Measurements from ENCODE around the gene ARL14EPL. TPM values are rescaled to one million over a fixed set of nuclear protein-coding genes. Genes with fewer than 3 reads are reported as not detected.
"Not testable (repeated sequence)": the region's sequence is repeated elsewhere in the genome, so short reads cannot be mapped to it uniquely, and the experiment has no call there.

ARL14EPL gene
- total RNA-seq, 6 experiments from 2014 or later: not detected

DNA sequence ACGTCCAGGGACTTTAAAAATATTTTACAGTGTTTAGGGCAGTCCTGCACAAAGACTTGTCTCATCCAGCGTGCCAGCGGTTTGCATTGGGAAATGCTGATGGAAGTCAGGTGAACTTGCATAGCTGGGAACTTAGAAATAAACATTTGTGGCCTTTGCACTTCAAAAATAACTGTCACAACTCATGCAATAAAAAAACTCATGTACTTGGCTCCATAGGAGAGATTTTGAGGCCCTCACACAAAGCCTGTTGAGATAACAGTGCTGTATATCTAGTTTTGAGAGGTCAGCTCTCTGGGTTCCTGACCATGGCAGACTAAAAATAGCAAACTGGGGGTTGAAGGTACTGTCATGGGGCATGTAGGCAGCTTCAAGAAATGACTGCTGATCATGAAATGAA lies 58.0 kb downstream of the ARL14EPL start:
- ATAC-seq: peak in 2 of 4 donors; percentile 41 to 44
- Histone ChIP-seq H3K27me3 (no peaks in the 10 kb centered on the region), H3K4me3 (no peak overlapping the region), H3K36me3 (peaks cover 0 to 36% (median 3%) of the 10 kb centered on the region in 4 donors), H3K27ac (no peak overlapping the region), H3K9me3 (no peaks in the 10 kb centered on the region), H3K4me1 (peaks cover 0 to 6% (median 2%) of the 10 kb centered on the region in 4 donors)
- TF ChIP-seq POLR2A (IDR thresholded peaks at IDR 0.05): no peak
- TF ChIP-seq, protein P1, sequence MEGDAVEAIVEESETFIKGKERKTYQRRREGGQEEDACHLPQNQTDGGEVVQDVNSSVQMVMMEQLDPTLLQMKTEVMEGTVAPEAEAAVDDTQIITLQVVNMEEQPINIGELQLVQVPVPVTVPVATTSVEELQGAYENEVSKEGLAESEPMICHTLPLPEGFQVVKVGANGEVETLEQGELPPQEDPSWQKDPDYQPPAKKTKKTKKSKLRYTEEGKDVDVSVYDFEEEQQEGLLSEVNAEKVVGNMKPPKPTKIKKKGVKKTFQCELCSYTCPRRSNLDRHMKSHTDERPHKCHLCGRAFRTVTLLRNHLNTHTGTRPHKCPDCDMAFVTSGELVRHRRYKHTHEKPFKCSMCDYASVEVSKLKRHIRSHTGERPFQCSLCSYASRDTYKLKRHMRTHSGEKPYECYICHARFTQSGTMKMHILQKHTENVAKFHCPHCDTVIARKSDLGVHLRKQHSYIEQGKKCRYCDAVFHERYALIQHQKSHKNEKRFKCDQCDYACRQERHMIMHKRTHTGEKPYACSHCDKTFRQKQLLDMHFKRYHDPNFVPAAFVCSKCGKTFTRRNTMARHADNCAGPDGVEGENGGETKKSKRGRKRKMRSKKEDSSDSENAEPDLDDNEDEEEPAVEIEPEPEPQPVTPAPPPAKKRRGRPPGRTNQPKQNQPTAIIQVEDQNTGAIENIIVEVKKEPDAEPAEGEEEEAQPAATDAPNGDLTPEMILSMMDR (IDR thresholded peaks at IDR 0.05): no peak
- no peak for DNase-seq
- 47% methylated on average over 3 of the region's 3 CpGs for WGBS (ENCODE audit: insufficient coverage, low coverage, low lambda C conversion rate, missing lambda C conversion rate)
- intact Hi-C loops (cut with DNase I): no loop called here

GRCh38 chr5:116091416-116091815 lies 59.1 kb downstream of the ARL14EPL start:
- no peak for ATAC-seq
- TF ChIP-seq, protein P1 (IDR thresholded peaks at IDR 0.05): no peak
- no peak for TF ChIP-seq POLR2A (IDR thresholded peaks at IDR 0.05)
- WGBS (ENCODE audit: insufficient coverage, low coverage, low lambda C conversion rate, missing lambda C conversion rate): 20% methylated on average over 1 of the region's 1 CpG
- Histone ChIP-seq H3K4me1 (peaks cover 0 to 4% (median 0%) of the 10 kb centered on the region in 4 donors), H3K9me3 (no peaks in the 10 kb centered on the region), H3K27ac (no peak overlapping the region), H3K27me3 (no peaks in the 10 kb centered on the region), H3K36me3 (peaks cover 0 to 40% (median 3%) of the 10 kb centered on the region in 4 donors), H3K4me3 (no peak overlapping the region)
- no peak for DNase-seq
- intact Hi-C loops (cut with DNase I): no loop called here

DNA sequence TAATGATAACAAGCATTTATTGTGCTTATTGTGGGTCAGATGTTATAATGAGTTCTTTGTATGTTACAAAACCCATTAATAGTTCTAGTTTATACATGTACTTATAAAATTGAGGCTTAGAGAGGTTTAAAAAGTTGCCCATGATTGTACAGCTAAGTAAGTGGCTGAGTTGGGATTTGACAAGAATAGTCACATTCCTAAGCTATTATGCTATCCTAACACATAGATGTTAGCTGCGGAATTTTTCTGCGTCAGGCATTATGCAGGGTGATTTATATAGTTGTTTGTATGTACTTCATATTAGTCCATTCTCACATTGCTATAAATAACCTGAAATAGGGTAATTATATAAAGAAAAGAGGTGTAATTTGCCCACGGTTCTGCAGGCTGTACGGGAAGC lies 65.0 kb downstream of the ARL14EPL start:
- WGBS (ENCODE audit: insufficient coverage, low coverage, low lambda C conversion rate, missing lambda C conversion rate): 96% methylated on average over 4 of the region's 4 CpGs

GRCh38 chr5:116098998-116099397 lies 66.7 kb downstream of the ARL14EPL start:
- DNase-seq (no peak), ATAC-seq (no peak)
- Histone ChIP-seq H3K9me3 (no peaks in the 10 kb centered on the region), H3K27me3 (no peaks in the 10 kb centered on the region), H3K4me3 (no peak overlapping the region), H3K4me1 (no peaks in the 10 kb centered on the region), H3K36me3 (peaks cover 0 to 17% (median 0%) of the 10 kb centered on the region in 4 donors), H3K27ac (no peak overlapping the region)
- intact Hi-C loops (cut with DNase I): no loop called here
- WGBS (ENCODE audit: insufficient coverage, low coverage, low lambda C conversion rate, missing lambda C conversion rate): 92% methylated on average over 2 of the region's 2 CpGs
- TF ChIP-seq POLR2A (IDR thresholded peaks at IDR 0.05): no peak
- TF ChIP-seq, protein P1 (IDR thresholded peaks at IDR 0.05): no peak

More for the DNA sequence above, 65.0 kb downstream of the ARL14EPL start:
- Histone ChIP-seq H3K4me3 (no peak overlapping the region), H3K9me3 (no peaks in the 10 kb centered on the region), H3K27ac (no peak overlapping the region), H3K27me3 (no peaks in the 10 kb centered on the region), H3K36me3 (peaks cover 0 to 34% (median 3%) of the 10 kb centered on the region in 4 donors), H3K4me1 (no peaks in the 10 kb centered on the region)
- intact Hi-C loops (cut with DNase I): no loop called here
- TF ChIP-seq POLR2A (IDR thresholded peaks at IDR 0.05): no peak
- TF ChIP-seq, protein P1 (IDR thresholded peaks at IDR 0.05): no peak
- no peak for ATAC-seq
- no peak for DNase-seq

DNA sequence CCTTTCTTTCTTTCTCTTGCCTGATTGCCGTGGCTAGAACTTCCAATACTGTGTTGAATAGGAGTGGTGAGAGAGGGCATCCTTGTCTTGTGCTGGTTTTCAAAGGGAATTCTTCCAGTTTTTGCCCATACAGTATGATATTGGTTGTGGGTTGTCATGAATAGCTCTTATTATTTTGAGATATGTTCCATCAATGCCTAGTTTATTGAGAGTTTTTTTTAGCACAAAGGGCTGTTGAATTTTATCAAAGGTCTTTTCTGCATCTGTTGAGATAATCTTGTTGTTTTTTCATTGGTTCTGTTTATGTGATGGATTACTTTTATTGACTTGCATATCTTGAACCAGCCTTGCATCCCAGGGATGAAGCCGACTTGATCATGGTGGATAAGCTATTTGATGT lies 72.7 kb downstream of the ARL14EPL start:
- H3K36me3 ChIP-seq; intact Hi-C loops (cut with DNase I); DNase-seq; H3K4me3 ChIP-seq; ATAC-seq; H3K27ac ChIP-seq; H3K4me1 ChIP-seq; H3K9me3 ChIP-seq; H3K27me3 ChIP-seq: not testable (repeated sequence)
- 100% methylated on average over 2 of the region's 2 CpGs for WGBS (ENCODE audit: insufficient coverage, low coverage, low lambda C conversion rate, missing lambda C conversion rate)

Other genes with a start within 250 kb of the ARL14EPL start
- 100 to 1,000 TPM in 5 of 6 experiments, 10 to 100 TPM in 1; 98.9 to 260 (median 154) TPM for gene CDO1, start 215.8 kb upstream of the ARL14EPL start, total RNA-seq
- 10 to 100 TPM; 18.4 to 32.4 (median 21.8) TPM for gene ATG12, start 190.9 kb upstream of the ARL14EPL start, total RNA-seq
- 10 to 100 TPM; 27.8 to 51.0 (median 40.4) TPM for gene AP3S1, start 190.5 kb upstream of the ARL14EPL start, total RNA-seq
- under 1 TPM in 2 of 6 experiments, not detected in 4; 0.07 to 0.11 TPM for gene LVRN, start 70.0 kb upstream of the ARL14EPL start, total RNA-seq
- 10 to 100 TPM; 11.1 to 16.2 (median 14.4) TPM for gene COMMD10, start 52.6 kb downstream of the ARL14EPL start, total RNA-seq

Data from right lobe of liver (tissue), 6 donors.